ENCODE data around the gene PAQR4. TPM values are rescaled to one million over a fixed set of nuclear protein-coding genes. Genes with fewer than 3 reads are reported as not detected.
"Not testable (repeated sequence)": the region's sequence is repeated elsewhere in the genome, so short reads cannot be mapped to it uniquely, and the experiment has no call there.

PAQR4 gene
- total and polyA plus RNA-seq, 2 experiments from 2014 or later, result 3.1 to 11.0 TPM

DNA sequence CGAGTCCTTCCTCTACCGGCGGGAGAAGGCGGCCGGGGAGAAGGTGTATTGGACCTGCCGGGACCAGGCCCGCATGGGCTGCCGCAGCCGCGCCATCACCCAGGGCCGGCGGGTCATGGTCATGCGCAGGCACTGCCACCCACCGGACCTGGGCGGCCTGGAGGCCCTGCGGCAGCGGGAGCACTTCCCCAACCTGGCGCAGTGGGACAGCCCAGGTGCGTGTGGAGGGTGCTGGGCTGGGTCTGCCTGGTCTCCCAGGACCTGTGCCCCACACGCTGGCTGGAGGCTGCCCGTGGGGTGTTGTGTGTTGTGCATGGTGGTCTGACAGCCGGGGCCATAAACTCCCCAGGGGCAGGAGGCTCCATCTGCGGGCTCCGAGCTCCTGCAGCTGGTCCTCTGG is 32.0 kb upstream of the PAQR4 start:
- H3K27ac ChIP-seq, result no peak overlapping the region
- no peak overlapping the region for H3K4me3 ChIP-seq
- no peaks in the 10 kb centered on the region for H3K9me3 ChIP-seq (ENCODE audit: low read depth)
- no peak for DNase-seq (ENCODE audit: low read depth in 1 of 2, low spot score in 1 of 2)
- TF ChIP-seq CTCF (IDR thresholded peaks at IDR 0.05; ENCODE audit: low read depth, low read length), result no peak
- H3K36me3 ChIP-seq, result peaks cover 20% of the 10 kb centered on the region
- no peaks in the 10 kb centered on the region for H3K4me1 ChIP-seq (ENCODE audit: low read depth)
- H3K27me3 ChIP-seq, result no peaks in the 10 kb centered on the region

DNA sequence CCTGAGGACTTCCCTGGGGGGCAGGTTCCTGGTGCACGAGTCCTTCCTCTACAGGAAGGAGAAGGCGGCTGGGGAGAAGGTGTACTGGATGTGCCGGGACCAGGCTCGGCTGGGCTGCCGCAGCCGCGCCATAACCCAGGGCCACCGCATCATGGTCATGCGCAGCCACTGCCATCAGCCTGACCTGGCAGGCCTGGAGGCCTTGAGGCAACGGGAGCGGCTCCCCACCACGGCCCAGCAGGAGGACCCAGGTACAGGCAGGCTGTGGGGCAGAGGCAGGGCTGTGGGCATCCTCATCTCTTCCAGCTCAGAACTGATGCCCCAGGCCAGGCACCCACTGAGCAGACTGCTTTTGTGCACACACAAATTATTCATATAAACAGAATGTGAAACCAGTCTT is 30.9 kb upstream of the PAQR4 start:
- no peak overlapping the region for H3K27ac ChIP-seq
- H3K36me3 ChIP-seq, result peaks cover 20% of the 10 kb centered on the region

DNA sequence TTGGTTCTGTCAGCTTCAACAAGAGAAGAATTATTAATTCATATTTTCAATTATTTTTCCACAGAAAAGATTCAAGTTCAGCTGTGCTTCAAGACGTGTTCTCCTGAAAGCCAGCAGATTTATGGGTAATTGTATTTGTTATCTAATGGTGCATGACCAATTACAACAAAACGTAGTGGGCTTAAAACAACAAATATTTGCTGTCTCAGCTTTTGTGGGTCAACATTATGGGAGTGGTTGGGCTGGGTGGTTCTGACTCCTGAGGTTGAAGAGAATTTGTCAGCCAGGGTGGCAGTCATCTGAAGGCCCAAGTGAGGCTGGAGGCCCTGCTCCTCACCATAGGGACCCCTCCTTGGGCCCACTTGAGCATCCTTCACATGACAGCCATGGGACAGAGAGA is 29.2 kb upstream of the PAQR4 start:
- DNase-seq (ENCODE audit: low read depth in 1 of 2, low spot score in 1 of 2), result no peak
- peaks cover 20% of the 10 kb centered on the region for H3K36me3 ChIP-seq
- H3K4me1 ChIP-seq (ENCODE audit: low read depth), result no peaks in the 10 kb centered on the region
- H3K27ac ChIP-seq, result no peak overlapping the region
- H3K27me3 ChIP-seq, result no peaks in the 10 kb centered on the region
- no peak overlapping the region for H3K4me3 ChIP-seq
- TF ChIP-seq CTCF (IDR thresholded peaks at IDR 0.05; ENCODE audit: low read depth, low read length), result no peak
- H3K9me3 ChIP-seq (ENCODE audit: low read depth), result no peaks in the 10 kb centered on the region

More for the DNA sequence above, 30.9 kb upstream of the PAQR4 start:
- DNase-seq (ENCODE audit: low read depth in 1 of 2, low spot score in 1 of 2), result no peak
- Histone ChIP-seq H3K9me3 (ENCODE audit: low read depth) (no peaks in the 10 kb centered on the region), H3K27me3 (no peaks in the 10 kb centered on the region), H3K4me3 (no peak overlapping the region), H3K4me1 (ENCODE audit: low read depth) (no peaks in the 10 kb centered on the region)
- TF ChIP-seq CTCF (IDR thresholded peaks at IDR 0.05; ENCODE audit: low read depth, low read length), result no peak

DNA sequence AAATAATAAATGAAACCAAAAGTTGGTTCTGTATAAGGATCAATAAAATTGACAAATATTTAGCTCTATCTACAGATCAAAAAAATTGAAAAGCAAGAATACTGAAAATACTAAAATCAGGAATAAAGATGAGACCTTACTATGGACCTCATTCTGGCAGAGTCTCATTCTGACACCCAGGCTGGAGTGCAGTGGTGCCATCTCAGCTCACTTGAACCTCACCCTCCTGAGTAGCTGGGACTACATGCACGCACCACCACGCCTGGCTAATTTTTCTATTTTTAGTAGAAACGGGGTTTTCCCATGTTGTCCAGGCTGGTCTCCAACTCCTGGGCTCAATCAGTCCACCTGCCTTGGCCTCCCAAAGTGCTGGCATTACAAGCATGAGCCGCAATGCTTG is 27.1 kb upstream of the PAQR4 start:
- DNase-seq (ENCODE audit: low read depth in 1 of 2, low spot score in 1 of 2), result no peak
- no peak overlapping the region for H3K27ac ChIP-seq
- no peaks in the 10 kb centered on the region for H3K4me1 ChIP-seq (ENCODE audit: low read depth)
- no peaks in the 10 kb centered on the region for H3K27me3 ChIP-seq
- no peak for TF ChIP-seq CTCF (IDR thresholded peaks at IDR 0.05; ENCODE audit: low read depth, low read length)
- no peaks in the 10 kb centered on the region for H3K9me3 ChIP-seq (ENCODE audit: low read depth)
- no peak overlapping the region for H3K4me3 ChIP-seq
- peaks cover 20% of the 10 kb centered on the region for H3K36me3 ChIP-seq

DNA sequence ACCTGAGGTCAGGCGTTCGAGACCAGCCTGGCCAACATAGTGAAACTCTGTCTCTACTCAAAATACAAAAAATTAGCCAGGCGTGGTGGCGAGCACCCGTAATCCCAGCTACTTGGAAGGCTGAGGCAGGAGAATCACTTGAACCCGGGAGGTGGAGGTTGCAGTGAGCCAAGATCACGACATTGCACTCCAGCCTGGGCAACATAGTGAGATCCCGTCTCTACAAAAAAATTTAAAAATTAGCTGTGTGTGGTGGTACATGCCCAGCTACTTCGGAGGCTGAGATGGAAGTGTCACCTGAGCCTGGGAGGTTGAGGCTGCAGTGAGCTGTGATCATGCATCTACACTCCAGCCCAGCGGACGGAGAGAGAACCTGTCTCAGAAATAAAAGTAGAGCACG is 25.4 kb upstream of the PAQR4 start:
- not testable (repeated sequence) for H3K4me3 ChIP-seq; H3K27me3 ChIP-seq; DNase-seq (ENCODE audit: low read depth in 1 of 2, low spot score in 1 of 2); H3K4me1 ChIP-seq (ENCODE audit: low read depth); H3K9me3 ChIP-seq (ENCODE audit: low read depth); H3K27ac ChIP-seq
- peaks cover 17% of the 10 kb centered on the region for H3K36me3 ChIP-seq

- Histone ChIP-seq H3K27ac (no peak overlapping the region), H3K36me3 (no peaks in the 10 kb centered on the region), H3K4me3 (no peak overlapping the region), H3K4me1 (ENCODE audit: low read depth) (no peaks in the 10 kb centered on the region), H3K27me3 (no peaks in the 10 kb centered on the region), H3K9me3 (ENCODE audit: low read depth) (no peaks in the 10 kb centered on the region)
- no peak for TF ChIP-seq CTCF (IDR thresholded peaks at IDR 0.05; ENCODE audit: low read depth, low read length)
- no peak for DNase-seq (ENCODE audit: low read depth in 1 of 2, low spot score in 1 of 2)
Observed at GRCh38 chr16:2946649-2947048, 22.5 kb upstream of the PAQR4 start.
